ENCODE measurements around the gene OR52I1.

OR52I1 gene

DNA sequence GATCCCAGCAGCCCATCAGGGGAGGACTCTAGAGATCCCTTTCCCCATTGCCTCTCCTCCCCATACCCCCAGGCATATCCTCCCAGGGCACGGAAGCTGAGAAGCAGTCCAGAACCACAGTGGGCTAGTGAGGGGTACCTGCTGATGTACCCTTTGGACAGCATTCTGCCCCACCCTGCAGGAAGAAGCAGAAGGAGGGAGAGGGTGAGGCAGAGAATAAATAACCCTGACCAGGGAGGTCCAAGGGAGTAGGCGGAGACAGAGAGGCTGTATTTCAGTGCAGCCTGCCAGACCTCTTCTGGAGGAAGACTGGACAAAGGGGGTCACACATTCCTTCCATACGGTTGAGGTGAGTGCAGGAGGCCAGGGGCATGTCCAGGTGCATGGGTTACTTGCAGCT is 49.8 kb downstream of the OR52I1 start, which contains the start of gene OR51E1:
Gene OR51E1 (plus strand): TSS at position 301 of the 400 bp plus-strand sequence. CDS start 8,545 bp downstream, outside the sequence.
- Histone ChIP-seq H3K23ac (ENCODE audit: low read depth, low read length, poor library complexity) (no peak within 1 kb of the TSS), H3K18ac (ENCODE audit: low read length) (peak within 1 kb of the TSS; percentile 46), H3K36me3 (replicated peaks in 1 of 2; ENCODE audit: control insufficient read depth in 2 of 2, insufficient read depth in 2 of 2, low read length in 2 of 2) (no peaks in the 10 kb centered on the region), H3K9me3 (replicated peaks in 1 of 2; ENCODE audit: control insufficient read depth in 2 of 2, insufficient read depth in 1 of 2, low read depth in 1 of 2, low read length in 2 of 2) (no peaks in the 10 kb centered on the region), H2BK15ac (ENCODE audit: low read length) (no peak within 1 kb of the TSS), H3K79me1 (ENCODE audit: low read depth, low read length) (no peaks in the 10 kb centered on the region), H2BK12ac (ENCODE audit: low read length) (no peak within 1 kb of the TSS), H2AK5ac (ENCODE audit: low read depth, low read length) (no peak within 1 kb of the TSS), H2BK5ac (ENCODE audit: low read length) (no peak within 1 kb of the TSS), H3K4me3 (ENCODE audit: low read length in 2 of 2) (no peak within 1 kb of the TSS), H3K4me1 (ENCODE audit: control insufficient read depth in 2 of 2, insufficient read depth in 1 of 2, low read depth in 1 of 2, low read length in 2 of 2) (peaks cover 0 to 15% of the 10 kb centered on the region in 2 donors), H2AFZ (ENCODE audit: low read length) (no peak within 1 kb of the TSS), H3K14ac (ENCODE audit: low read length) (no peak within 1 kb of the TSS), H3K27me3 (ENCODE audit: control insufficient read depth in 3 of 3, insufficient read depth in 3 of 3, low read depth in 1 of 3, low read length in 3 of 3) (no peaks in the 10 kb centered on the region), H3K9ac (ENCODE audit: low read depth, low read length, poor library complexity) (no peak within 1 kb of the TSS), H3K4me2 (ENCODE audit: insufficient read depth, low read length, poor library complexity, severe bottlenecking) (no peak within 1 kb of the TSS), H3K4ac (ENCODE audit: low read length) (no peak within 1 kb of the TSS), H4K91ac (ENCODE audit: low read depth, low read length, poor library complexity) (no peak within 1 kb of the TSS), H3K27ac (replicated peaks; ENCODE audit: low read length) (no peak within 1 kb of the TSS), H2BK120ac (ENCODE audit: low read depth, low read length) (no peak within 1 kb of the TSS), H4K8ac (ENCODE audit: low read depth, low read length) (no peak within 1 kb of the TSS)
- no CpG with 5 or more reads among the region's 3 CpGs for WGBS, 2 donors (ENCODE audit: extremely low coverage in 2 of 2, insufficient read length in 2 of 2, insufficient replicate concordance in 1 of 2)
- DNase-seq (ENCODE audit: low spot score), result no peak

GRCh38 chr11:4644233-4644632 is 50.4 kb downstream of the OR52I1 start:
- H3K9ac ChIP-seq (ENCODE audit: low read depth, low read length, poor library complexity), result no peak overlapping the region
- H2BK12ac ChIP-seq (ENCODE audit: low read length), result no peak overlapping the region
- H3K36me3 ChIP-seq (replicated peaks in 1 of 2; ENCODE audit: control insufficient read depth in 2 of 2, insufficient read depth in 2 of 2, low read length in 2 of 2), result no peaks in the 10 kb centered on the region
- no peak overlapping the region for H2AFZ ChIP-seq (ENCODE audit: low read length)
- H3K4me2 ChIP-seq (ENCODE audit: insufficient read depth, low read length, poor library complexity, severe bottlenecking), result no peak overlapping the region
- H3K18ac ChIP-seq (ENCODE audit: low read length), result no peak overlapping the region
- DNase-seq (ENCODE audit: low spot score), result no peak
- no peaks in the 10 kb centered on the region for H3K79me1 ChIP-seq (ENCODE audit: low read depth, low read length)
- no peak overlapping the region for H3K4me3 ChIP-seq (ENCODE audit: low read length in 2 of 2)
- no peak overlapping the region for H2BK15ac ChIP-seq (ENCODE audit: low read length)
- no peak overlapping the region for H4K8ac ChIP-seq (ENCODE audit: low read depth, low read length)
- no peak overlapping the region for H2BK5ac ChIP-seq (ENCODE audit: low read length)
- no CpG with 5 or more reads among the region's 4 CpGs for WGBS, 2 donors (ENCODE audit: extremely low coverage in 2 of 2, insufficient read length in 2 of 2, insufficient replicate concordance in 1 of 2)
- H2AK5ac ChIP-seq (ENCODE audit: low read depth, low read length), result no peak overlapping the region
- H3K4ac ChIP-seq (ENCODE audit: low read length), result no peak overlapping the region
- no peak overlapping the region for H3K23ac ChIP-seq (ENCODE audit: low read depth, low read length, poor library complexity)
- no peak overlapping the region for H3K14ac ChIP-seq (ENCODE audit: low read length)
- H3K27ac ChIP-seq (replicated peaks; ENCODE audit: low read length), result no peak overlapping the region
- H3K4me1 ChIP-seq (ENCODE audit: control insufficient read depth in 2 of 2, insufficient read depth in 1 of 2, low read depth in 1 of 2, low read length in 2 of 2), result peaks cover 0 to 15% of the 10 kb centered on the region in 2 donors
- no peak overlapping the region for H4K91ac ChIP-seq (ENCODE audit: low read depth, low read length, poor library complexity)
- H3K9me3 ChIP-seq (replicated peaks in 1 of 2; ENCODE audit: control insufficient read depth in 2 of 2, insufficient read depth in 1 of 2, low read depth in 1 of 2, low read length in 2 of 2), result no peaks in the 10 kb centered on the region
- no peak overlapping the region for H2BK120ac ChIP-seq (ENCODE audit: low read depth, low read length)
- no peaks in the 10 kb centered on the region for H3K27me3 ChIP-seq (ENCODE audit: control insufficient read depth in 3 of 3, insufficient read depth in 3 of 3, low read depth in 1 of 3, low read length in 3 of 3)

Measured in neuronal stem cell (in vitro differentiated cells).